HFF-Myc (cell line): ENCODE measurements around the gene CLK2.

Experiments
- DNase-seq: peaks from one replicate; pipeline ENCODE4 v3.0.0-alpha.2; 2011; ENCODE audit warnings: low read depth; ENCODE audit errors: extremely low read depth
- H3K4me3 ChIP-seq: replicated peaks from 2 replicates; pipeline ENCODE4 v1.5.1; 2011; ENCODE audit warnings: low read depth, mild to moderate bottlenecking, control low read depth, low read length
- TF ChIP-seq, protein P1 (sequence below): IDR thresholded peaks from 2 replicates; pipeline ENCODE4 v1.5.1; 2012; ENCODE audit warnings: mild to moderate bottlenecking, low read depth, low read length, control low read depth; ENCODE audit errors: missing control alignments

The CLK2 gene

GRCh38 chr1:155305881-155306391 lies 32.6 kb upstream of the CLK2 start:
- H3K4me3 ChIP-seq, result no peak overlapping the region
- TF ChIP-seq, protein P1, sequence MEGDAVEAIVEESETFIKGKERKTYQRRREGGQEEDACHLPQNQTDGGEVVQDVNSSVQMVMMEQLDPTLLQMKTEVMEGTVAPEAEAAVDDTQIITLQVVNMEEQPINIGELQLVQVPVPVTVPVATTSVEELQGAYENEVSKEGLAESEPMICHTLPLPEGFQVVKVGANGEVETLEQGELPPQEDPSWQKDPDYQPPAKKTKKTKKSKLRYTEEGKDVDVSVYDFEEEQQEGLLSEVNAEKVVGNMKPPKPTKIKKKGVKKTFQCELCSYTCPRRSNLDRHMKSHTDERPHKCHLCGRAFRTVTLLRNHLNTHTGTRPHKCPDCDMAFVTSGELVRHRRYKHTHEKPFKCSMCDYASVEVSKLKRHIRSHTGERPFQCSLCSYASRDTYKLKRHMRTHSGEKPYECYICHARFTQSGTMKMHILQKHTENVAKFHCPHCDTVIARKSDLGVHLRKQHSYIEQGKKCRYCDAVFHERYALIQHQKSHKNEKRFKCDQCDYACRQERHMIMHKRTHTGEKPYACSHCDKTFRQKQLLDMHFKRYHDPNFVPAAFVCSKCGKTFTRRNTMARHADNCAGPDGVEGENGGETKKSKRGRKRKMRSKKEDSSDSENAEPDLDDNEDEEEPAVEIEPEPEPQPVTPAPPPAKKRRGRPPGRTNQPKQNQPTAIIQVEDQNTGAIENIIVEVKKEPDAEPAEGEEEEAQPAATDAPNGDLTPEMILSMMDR, result no peak
- DNase-seq, result no peak

GRCh38 chr1:155304558-155305063 lies 31.3 kb upstream of the CLK2 start:
- TF ChIP-seq, protein P1, result no peak
- no peak for DNase-seq
- no peak overlapping the region for H3K4me3 ChIP-seq

DNA sequence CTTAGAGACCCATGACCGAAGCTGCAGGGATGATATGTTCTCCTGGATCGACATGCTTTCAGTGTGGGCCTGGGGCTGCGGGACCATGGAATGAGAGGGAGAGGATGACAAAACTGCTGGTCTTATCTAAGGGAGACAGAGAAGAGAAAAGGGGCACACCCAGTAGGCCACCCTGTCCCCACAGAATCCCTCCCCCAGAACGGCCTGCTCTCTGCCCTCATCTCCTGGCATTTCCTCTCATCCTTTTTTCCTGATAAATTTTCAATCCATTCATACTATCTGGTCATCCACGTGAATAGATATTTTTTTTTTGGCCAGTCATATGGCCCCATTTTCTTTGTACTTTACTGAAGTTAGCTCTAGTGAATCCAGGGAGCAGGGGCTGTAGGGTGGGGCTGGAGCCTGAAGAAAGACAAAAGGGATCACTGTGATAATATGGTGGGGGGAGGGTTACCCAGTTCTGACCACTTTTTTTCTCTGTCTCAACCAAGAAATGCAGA lies 28.1 kb upstream of the CLK2 start, which contains the start of gene PKLR:
TSS of gene PKLR (minus strand) at position 97 of the 500 bp plus-strand sequence. CDS start at position 54, 43 bp downstream.
- H3K4me3 ChIP-seq, result no peak within 1 kb of the TSS
- no peak for DNase-seq
- TF ChIP-seq, protein P1, result no peak

DNA sequence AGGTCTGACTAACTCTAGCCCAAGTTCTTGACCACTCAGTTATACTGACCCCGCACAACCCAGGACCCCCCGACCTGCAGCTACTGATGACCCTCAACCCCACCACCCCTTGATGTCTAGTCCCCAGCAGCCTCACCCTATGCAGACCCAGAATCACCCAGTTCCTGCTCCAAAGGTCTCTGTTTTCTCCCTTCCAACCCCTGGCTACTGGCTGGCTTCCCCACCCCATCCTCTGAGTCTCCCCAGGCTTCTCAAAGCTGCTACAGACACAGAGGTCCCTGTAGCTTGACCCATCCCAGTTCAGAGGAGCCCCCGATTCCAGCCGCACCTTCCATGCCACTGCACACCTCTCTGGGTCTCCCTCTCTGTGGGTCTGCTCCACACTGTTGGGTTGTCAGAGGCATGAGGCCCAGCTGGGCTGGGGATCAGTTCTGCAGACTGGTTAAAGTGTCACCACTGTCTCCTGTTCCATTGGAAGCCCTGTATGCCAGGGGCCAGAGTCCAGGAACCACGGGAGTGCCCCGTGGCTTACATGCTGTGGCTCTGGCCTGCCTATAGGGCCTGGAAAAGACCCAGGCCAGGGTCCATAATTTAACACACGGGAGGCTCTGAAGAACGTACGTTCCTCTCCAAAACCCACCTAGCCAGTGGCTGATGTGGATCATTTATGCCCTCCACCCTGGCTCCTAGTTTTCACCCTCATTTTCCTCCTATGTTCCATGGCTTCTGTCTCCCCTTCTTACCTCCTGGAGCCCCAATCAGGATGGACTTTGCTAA lies 27.4 kb upstream of the CLK2 start:
- TF ChIP-seq, protein P1, result no peak
- no peak overlapping the region for H3K4me3 ChIP-seq
- no peak for DNase-seq

DNA sequence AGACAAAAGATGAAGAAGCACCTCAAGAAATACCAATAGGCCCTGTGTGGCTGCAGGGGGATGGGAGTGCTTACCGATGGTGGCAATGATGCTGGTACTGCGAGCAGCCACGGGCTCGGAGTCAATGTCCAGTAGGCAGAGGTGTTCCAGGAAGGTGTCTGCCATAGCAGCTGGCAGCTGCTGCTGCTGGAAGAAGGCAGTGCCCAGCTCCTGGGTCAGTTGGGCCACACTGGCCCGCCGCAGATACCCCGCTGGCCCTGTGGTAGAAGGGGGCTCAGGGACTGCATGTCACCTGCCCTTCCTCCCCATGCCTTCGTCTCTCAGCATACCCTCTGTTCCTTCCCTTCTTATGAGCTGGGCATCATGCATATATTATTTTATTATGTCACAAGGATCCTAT lies 26.7 kb upstream of the CLK2 start:
- DNase-seq, result no peak
- TF ChIP-seq, protein P1, result no peak
- H3K4me3 ChIP-seq, result no peak overlapping the region

DNA sequence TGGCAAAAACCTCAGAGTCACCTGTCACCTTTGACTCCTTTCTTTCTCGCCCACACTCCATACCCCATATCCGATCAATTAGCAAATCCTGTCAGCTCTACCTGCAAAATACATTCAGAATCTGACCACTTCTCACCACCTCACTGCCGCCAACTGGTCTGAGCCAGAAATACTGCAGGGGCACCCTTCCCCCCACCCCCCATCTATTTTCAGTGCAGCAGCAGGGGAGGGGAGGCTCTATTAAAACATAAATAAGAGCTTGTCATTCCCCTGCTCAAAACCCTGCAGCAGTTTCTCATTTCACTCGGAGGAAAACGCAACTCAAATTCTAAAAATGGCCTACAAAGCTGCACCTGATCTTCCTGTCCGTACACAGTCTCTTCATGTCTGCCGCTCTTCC lies 24.1 kb upstream of the CLK2 start:
- no peak for DNase-seq

More for the DNA sequence above, 24.1 kb upstream of the CLK2 start:
- TF ChIP-seq, protein P1, result no peak
- no peak overlapping the region for H3K4me3 ChIP-seq
